GM21381 (cell line): ENCODE data around the gene EGFLAM.
A peak's percentile ranks its signal among the peaks of the same experiment; 100 is the strongest.

Source experiments
- ATAC-seq: cut with Tn5 transposase; IDR thresholded peaks from one replicate; pipeline ENCODE4 v1.9.1; 2021; ENCODE audit warnings: mild to moderate bottlenecking, moderate library complexity; ENCODE audit not compliant: unreplicated experiment

Gene EGFLAM

GRCh38 chr5:38445374-38446028 lies 187.1 kb downstream of the EGFLAM start:
- ATAC-seq = no peak

GRCh38 chr5:38446029-38446522 lies 187.7 kb downstream of the EGFLAM start:
- ATAC-seq = no peak

- no peak for ATAC-seq
Observed at GRCh38 chr5:38447056-38447455, 188.7 kb downstream of the EGFLAM start.

GRCh38 chr5:38447786-38448185 lies 189.4 kb downstream of the EGFLAM start:
- no peak for ATAC-seq

- ATAC-seq = no peak
Observed at GRCh38 chr5:38448568-38449350, 190.4 kb downstream of the EGFLAM start.

GRCh38 chr5:38450627-38451026 lies 192.3 kb downstream of the EGFLAM start:
- no peak for ATAC-seq

- no peak for ATAC-seq
Observed at GRCh38 chr5:38451074-38451725, 192.8 kb downstream of the EGFLAM start.

- no peak for ATAC-seq
Observed at GRCh38 chr5:38452201-38452600, 193.8 kb downstream of the EGFLAM start.

GRCh38 chr5:38453506-38453905 lies 195.1 kb downstream of the EGFLAM start:
- ATAC-seq = peak; percentile 96

GRCh38 chr5:38453921-38454320 lies 195.6 kb downstream of the EGFLAM start:
- ATAC-seq = no peak

- peak; percentile 65 for ATAC-seq
Observed at GRCh38 chr5:38455796-38456330, 197.5 kb downstream of the EGFLAM start.

- no peak for ATAC-seq
Observed at GRCh38 chr5:38456657-38457399, 198.5 kb downstream of the EGFLAM start.

GRCh38 chr5:38458174-38458573 lies 199.8 kb downstream of the EGFLAM start:
- no peak for ATAC-seq

- ATAC-seq = no peak
Observed at GRCh38 chr5:38462976-38463633, 204.7 kb downstream of the EGFLAM start.

- ATAC-seq = no peak
Observed at GRCh38 chr5:38463634-38464521, 205.5 kb downstream of the EGFLAM start.

GRCh38 chr5:38465061-38465460 lies 206.7 kb downstream of the EGFLAM start:
- ATAC-seq = no peak

GRCh38 chr5:38465702-38466423 lies 207.5 kb downstream of the EGFLAM start:
- ATAC-seq = no peak

- ATAC-seq = no peak
Observed at GRCh38 chr5:38466424-38467189, 208.2 kb downstream of the EGFLAM start.
